ENCODE data around the gene PIP4K2A.
"Not testable (repeated sequence)": the region's sequence is repeated elsewhere in the genome, so short reads cannot be mapped to it uniquely, and the experiment has no call there.

The PIP4K2A gene

DNA sequence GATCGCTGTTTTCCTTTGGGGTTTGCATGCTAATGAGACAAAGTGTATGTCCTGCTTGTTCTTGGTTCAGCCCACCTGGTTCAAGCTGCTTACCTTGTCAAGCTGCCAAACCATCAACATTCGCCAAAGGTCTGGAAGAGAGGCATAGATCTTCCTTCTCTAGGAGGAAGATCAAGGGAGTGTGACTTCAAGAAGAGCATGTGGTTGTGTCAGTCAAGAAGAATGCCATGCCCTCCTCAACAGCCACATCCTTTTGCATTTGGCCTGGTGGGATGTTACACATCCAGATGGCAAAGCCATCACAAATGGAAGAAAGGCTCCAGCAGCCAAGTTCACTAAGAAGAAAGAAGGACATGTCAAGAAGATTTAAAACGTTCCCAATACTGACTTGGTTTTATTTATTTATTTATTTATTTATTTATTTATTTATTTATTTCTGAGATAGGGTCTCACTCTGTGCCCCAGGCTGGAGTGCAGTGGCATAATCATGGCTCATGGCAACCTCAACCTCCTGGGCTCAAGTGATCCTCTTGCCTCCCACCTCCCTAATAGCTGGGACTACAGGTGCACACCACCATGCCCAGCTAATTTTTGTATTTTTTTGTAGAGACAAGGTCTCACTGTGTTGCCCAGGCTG, 5.1 kb upstream of the PIP4K2A start:
- no peaks in the 10 kb centered on the region for H3K36me3 ChIP-seq (ENCODE audit: control insufficient read depth, insufficient read depth, low read length)
- 100% methylated on average over 1 of the region's 3 CpGs for WGBS, 2 experiments (ENCODE audit: insufficient coverage in 2 of 2)
- H3K4me3 ChIP-seq (ENCODE audit: extremely low read depth, insufficient read depth, low read length, poor library complexity, severe bottlenecking): no peak overlapping the region
- no peak overlapping the region for H3K27ac ChIP-seq (ENCODE audit: low read depth, low read length, severe bottlenecking)
- no peaks in the 10 kb centered on the region for H3K4me1 ChIP-seq (ENCODE audit: control insufficient read depth, insufficient read depth, low read length, poor library complexity, severe bottlenecking)
- no peaks in the 10 kb centered on the region for H3K9me3 ChIP-seq (ENCODE audit: control insufficient read depth, low read length)

DNA sequence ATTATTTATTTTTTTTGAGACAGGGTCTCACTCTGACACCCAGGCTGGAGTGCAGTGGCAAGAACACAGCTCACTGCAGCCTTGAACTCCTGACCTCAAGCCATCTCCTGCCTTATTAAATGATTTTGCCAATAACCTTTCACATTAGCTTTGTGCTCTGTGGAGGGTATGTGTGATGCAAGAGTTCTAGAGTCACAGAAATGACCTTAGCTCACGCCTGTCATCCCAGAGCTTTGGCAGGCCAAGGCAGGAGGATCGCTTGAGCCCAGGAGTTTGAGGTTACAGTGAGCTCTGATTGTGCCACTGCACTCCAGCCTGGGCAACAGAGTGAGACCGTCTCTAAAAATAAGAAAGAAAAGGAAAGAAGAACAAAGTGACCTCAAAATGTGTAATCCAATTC, 4.3 kb upstream of the PIP4K2A start:
- not testable (repeated sequence) for H3K36me3 ChIP-seq (ENCODE audit: control insufficient read depth, insufficient read depth, low read length); H3K4me3 ChIP-seq (ENCODE audit: extremely low read depth, insufficient read depth, low read length, poor library complexity, severe bottlenecking); H3K9me3 ChIP-seq (ENCODE audit: control insufficient read depth, low read length); H3K4me1 ChIP-seq (ENCODE audit: control insufficient read depth, insufficient read depth, low read length, poor library complexity, severe bottlenecking); H3K27ac ChIP-seq (ENCODE audit: low read depth, low read length, severe bottlenecking)
- 90 to 100% methylated on average over 1 to 2 of the region's 3 CpGs for WGBS, 2 experiments (ENCODE audit: insufficient coverage in 2 of 2)

DNA sequence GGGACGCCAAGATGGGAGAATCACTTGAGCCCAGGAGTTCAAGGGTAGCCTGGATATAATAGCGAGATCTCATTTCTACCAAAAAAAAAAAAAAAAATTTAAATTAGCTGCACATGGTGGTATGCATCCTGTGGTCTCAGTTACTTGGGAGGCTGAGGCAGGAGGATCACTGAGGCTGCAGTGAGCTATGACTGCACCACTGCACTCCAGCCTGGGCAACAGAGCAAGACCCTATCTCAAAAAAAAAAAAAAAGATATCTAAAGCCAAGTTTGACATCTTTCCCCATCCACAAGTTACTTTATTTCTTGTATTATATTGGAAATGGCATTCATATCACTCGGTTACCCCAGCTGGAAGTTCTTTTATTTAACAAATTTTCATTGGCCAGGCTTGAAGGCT, 3.4 kb upstream of the PIP4K2A start:
- Histone ChIP-seq H3K36me3 (ENCODE audit: control insufficient read depth, insufficient read depth, low read length) (no peaks in the 10 kb centered on the region), H3K4me3 (ENCODE audit: extremely low read depth, insufficient read depth, low read length, poor library complexity, severe bottlenecking) (no peak overlapping the region), H3K27ac (ENCODE audit: low read depth, low read length, severe bottlenecking) (no peak overlapping the region), H3K9me3 (ENCODE audit: control insufficient read depth, low read length) (no peaks in the 10 kb centered on the region), H3K4me1 (ENCODE audit: control insufficient read depth, insufficient read depth, low read length, poor library complexity, severe bottlenecking) (no peaks in the 10 kb centered on the region)
- WGBS, 2 experiments (ENCODE audit: insufficient coverage in 2 of 2): 100% methylated on average over 1 of the region's 3 CpGs

DNA sequence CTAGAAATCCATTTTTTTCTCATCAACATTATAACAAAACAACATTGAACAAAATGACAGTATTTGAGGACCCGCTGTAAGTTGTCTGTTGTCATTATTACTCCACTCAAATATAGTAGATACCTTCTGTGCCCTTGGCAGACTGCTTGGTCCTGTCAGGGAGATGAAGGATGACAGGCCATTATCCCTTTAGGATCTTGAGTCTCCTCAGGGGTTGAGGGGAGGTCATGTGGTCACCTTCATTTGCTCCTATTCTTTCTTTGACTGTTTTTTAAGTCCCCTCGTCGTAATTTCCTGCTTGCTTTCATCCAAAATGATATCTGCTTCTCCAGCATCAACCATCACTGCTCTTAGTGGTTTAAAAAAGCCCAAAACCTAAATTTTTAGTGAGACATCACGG, 2.6 kb upstream of the PIP4K2A start:
- no peak overlapping the region for H3K27ac ChIP-seq (ENCODE audit: low read depth, low read length, severe bottlenecking)
- H3K4me3 ChIP-seq (ENCODE audit: extremely low read depth, insufficient read depth, low read length, poor library complexity, severe bottlenecking): no peak overlapping the region
- no peaks in the 10 kb centered on the region for H3K4me1 ChIP-seq (ENCODE audit: control insufficient read depth, insufficient read depth, low read length, poor library complexity, severe bottlenecking)
- no peaks in the 10 kb centered on the region for H3K36me3 ChIP-seq (ENCODE audit: control insufficient read depth, insufficient read depth, low read length)
- 85 to 93% methylated on average over 4 of the region's 4 CpGs for WGBS, 2 experiments (ENCODE audit: insufficient coverage in 2 of 2)
- H3K9me3 ChIP-seq (ENCODE audit: control insufficient read depth, low read length): no peaks in the 10 kb centered on the region

DNA sequence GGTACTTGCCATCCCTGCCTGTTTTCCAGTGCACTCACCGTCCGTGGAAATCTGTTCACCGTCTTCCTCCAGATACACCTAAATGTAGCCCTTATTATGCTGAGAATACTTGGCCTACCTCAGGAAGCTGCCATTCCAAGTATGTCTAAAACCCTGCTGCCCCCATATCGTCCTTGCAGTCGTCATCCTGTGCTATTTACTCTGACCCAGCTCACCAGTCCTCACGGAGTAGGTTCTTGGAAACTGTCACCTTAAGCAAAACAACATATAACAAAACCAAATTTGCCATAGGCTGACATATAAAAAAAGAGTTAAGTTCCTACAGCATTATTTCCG, 880 bp upstream of the PIP4K2A start:
- 81 to 90% methylated on average over 6 of the region's 7 CpGs for WGBS, 2 experiments (ENCODE audit: insufficient coverage in 2 of 2)
- no peaks in the 10 kb centered on the region for H3K4me1 ChIP-seq (ENCODE audit: control insufficient read depth, insufficient read depth, low read length, poor library complexity, severe bottlenecking)
- H3K27ac ChIP-seq (ENCODE audit: low read depth, low read length, severe bottlenecking): no peak overlapping the region
- no peaks in the 10 kb centered on the region for H3K36me3 ChIP-seq (ENCODE audit: control insufficient read depth, insufficient read depth, low read length)
- no peaks in the 10 kb centered on the region for H3K9me3 ChIP-seq (ENCODE audit: control insufficient read depth, low read length)
- no peak overlapping the region for H3K4me3 ChIP-seq (ENCODE audit: extremely low read depth, insufficient read depth, low read length, poor library complexity, severe bottlenecking)

DNA sequence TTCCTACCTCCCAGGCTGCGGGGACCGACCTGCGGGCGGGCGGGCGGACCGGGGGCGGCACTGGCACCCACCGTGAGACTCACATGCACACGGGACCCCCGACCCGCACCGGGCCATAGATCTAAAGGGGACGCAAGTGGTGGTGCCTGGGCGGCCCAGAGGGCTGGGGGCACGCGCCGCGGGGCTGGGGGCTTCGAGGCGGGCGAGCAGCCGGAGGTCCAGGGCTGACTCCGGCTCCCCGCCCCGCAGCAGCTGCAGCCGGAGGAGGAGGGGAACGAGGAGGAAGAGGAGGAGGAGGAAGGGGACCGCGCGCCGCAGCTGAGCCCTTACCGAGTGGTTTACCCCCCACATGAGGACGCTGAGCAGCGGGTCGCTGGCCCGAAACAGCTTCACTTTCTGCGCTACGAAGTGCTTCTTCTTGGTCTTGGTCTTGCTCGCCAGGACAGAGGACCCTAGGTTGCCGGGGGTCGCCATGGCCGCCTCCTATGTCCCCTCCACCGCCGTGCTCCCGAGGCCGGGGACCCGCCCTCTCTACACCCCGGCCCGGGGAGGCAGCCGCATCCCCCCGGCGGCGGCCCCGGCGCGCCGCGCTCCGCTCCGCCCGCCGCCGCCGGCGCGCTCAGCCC, 412 bp downstream of the PIP4K2A start:
- H3K9me3 ChIP-seq (ENCODE audit: control insufficient read depth, low read length): no peaks in the 10 kb centered on the region
- no peaks in the 10 kb centered on the region for H3K4me1 ChIP-seq (ENCODE audit: control insufficient read depth, insufficient read depth, low read length, poor library complexity, severe bottlenecking)
- no peaks in the 10 kb centered on the region for H3K36me3 ChIP-seq (ENCODE audit: control insufficient read depth, insufficient read depth, low read length)
- WGBS, 2 experiments (ENCODE audit: insufficient coverage in 2 of 2): 0 to 1% methylated on average over 40 to 45 of the region's 67 CpGs
- H3K4me3 ChIP-seq (ENCODE audit: extremely low read depth, insufficient read depth, low read length, poor library complexity, severe bottlenecking): peak overlapping the region; percentile 92
- H3K27ac ChIP-seq (ENCODE audit: low read depth, low read length, severe bottlenecking): peak overlapping the region; percentile 36

DNA sequence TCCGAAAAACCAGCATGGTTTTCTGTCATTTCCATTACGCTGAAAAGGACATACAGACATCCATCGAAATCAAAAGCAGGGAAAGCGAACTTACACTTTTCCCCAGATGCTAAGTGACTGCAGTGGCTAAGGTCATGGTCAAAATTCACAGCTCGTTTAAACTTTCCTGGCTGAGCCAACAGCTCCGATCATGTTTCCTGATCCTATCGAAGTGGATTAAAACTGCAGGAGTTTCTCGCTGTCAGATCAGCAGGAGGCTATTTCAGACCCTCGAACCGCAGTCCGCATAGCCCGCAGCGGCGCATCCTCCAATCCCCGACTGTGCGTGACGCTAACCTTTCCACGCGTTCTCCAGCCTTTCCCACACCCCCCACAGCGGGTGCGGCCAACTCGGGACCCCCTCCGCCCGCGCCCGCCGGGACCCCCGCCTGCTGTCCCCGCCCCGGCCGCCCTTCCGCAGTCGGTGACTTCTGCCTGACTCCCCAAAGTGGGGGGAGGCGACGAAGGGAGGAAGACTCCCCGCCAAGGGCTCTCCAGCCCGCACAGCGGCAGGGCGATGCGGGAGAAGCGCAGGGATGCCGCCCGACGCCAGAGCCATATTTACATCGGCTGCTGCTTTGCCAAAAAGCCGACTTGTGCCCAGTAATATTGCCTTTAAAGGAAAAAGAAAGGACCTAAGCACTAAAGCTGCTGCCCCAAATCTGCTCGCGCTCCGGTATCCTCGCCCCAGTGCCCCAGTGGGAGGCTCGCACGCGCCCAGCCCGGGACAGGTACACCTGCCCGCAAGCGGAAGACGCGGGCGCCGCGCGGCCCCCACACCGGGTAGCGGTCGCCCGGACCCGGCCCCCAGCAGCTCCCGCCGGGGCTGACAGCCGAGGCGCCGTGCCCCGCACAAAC, 1.2 kb downstream of the PIP4K2A start:
- WGBS, 2 experiments (ENCODE audit: insufficient coverage in 2 of 2): 0 to 1% methylated on average over 42 to 55 of the region's 73 CpGs
- Histone ChIP-seq H3K36me3 (ENCODE audit: control insufficient read depth, insufficient read depth, low read length) (no peaks in the 10 kb centered on the region), H3K4me3 (ENCODE audit: extremely low read depth, insufficient read depth, low read length, poor library complexity, severe bottlenecking) (peak overlapping the region; percentile 92), H3K27ac (ENCODE audit: low read depth, low read length, severe bottlenecking) (no peak overlapping the region), H3K9me3 (ENCODE audit: control insufficient read depth, low read length) (no peaks in the 10 kb centered on the region), H3K4me1 (ENCODE audit: control insufficient read depth, insufficient read depth, low read length, poor library complexity, severe bottlenecking) (no peaks in the 10 kb centered on the region)

DNA sequence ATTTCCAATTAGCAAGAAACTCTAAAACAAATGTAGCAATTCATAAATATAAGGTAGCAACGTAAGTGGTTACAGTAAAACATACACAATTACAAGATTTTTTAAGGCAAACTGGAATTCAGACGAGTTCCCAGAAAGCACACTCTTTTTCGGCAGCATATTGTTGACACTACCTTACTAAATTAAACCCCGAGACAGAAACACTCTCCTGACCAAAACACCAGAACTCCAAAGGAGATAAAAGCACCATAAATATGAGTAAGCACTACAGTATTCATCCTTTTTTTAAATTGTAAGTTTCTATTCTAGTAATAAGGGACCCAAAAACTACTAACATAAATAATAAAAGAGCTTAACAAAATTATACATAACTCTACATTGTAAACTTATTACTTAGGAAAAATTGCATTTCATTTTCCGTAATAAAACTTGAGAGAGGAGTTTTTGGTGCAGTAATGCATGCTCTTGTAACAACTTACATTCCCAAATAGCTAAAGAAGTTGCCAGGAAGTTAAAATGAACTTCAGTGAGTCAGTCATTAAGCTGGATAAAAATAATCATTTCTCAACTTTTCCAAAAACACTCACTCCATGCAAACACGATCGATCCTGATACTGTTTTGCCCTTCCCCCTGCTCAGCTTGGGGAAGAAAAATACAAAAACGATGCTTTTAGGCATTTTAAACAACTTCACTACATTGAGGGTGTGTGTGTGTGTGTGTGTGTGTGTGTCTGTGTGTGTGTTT, 2.0 kb downstream of the PIP4K2A start:
- 17% methylated on average over 2 of the region's 8 CpGs; no CpG with 5 or more reads in 1 of the 2 experiments for WGBS, 2 experiments (ENCODE audit: insufficient coverage in 2 of 2)
- Histone ChIP-seq H3K36me3 (ENCODE audit: control insufficient read depth, insufficient read depth, low read length) (no peaks in the 10 kb centered on the region), H3K27ac (ENCODE audit: low read depth, low read length, severe bottlenecking) (no peak overlapping the region), H3K4me3 (ENCODE audit: extremely low read depth, insufficient read depth, low read length, poor library complexity, severe bottlenecking) (peak overlapping the region; percentile 92), H3K4me1 (ENCODE audit: control insufficient read depth, insufficient read depth, low read length, poor library complexity, severe bottlenecking) (no peaks in the 10 kb centered on the region), H3K9me3 (ENCODE audit: control insufficient read depth, low read length) (no peaks in the 10 kb centered on the region)

DNA sequence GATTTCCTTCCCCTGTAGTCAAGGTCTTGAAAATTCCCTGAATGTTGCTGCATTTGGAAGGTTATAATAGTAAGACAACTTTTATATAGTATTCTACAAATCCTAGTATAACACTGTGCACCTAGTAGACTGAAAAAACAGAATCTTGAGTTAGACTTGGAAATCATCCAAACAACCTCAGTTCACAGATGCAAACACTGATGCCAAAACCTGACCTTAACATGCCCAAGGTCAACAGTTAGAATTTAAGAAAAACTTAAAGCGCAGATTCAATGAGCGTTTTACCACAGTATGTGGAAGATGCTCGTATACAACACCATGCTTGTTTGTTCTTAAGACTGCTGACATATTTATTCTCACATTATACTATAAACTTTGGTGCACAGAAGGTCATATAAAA, 3.0 kb downstream of the PIP4K2A start:
- 97 to 100% methylated on average over 2 to 3 of the region's 3 CpGs for WGBS, 2 experiments (ENCODE audit: insufficient coverage in 2 of 2)
- Histone ChIP-seq H3K36me3 (ENCODE audit: control insufficient read depth, insufficient read depth, low read length) (no peaks in the 10 kb centered on the region), H3K27ac (ENCODE audit: low read depth, low read length, severe bottlenecking) (no peak overlapping the region), H3K4me3 (ENCODE audit: extremely low read depth, insufficient read depth, low read length, poor library complexity, severe bottlenecking) (no peak overlapping the region), H3K4me1 (ENCODE audit: control insufficient read depth, insufficient read depth, low read length, poor library complexity, severe bottlenecking) (no peaks in the 10 kb centered on the region), H3K9me3 (ENCODE audit: control insufficient read depth, low read length) (no peaks in the 10 kb centered on the region)

DNA sequence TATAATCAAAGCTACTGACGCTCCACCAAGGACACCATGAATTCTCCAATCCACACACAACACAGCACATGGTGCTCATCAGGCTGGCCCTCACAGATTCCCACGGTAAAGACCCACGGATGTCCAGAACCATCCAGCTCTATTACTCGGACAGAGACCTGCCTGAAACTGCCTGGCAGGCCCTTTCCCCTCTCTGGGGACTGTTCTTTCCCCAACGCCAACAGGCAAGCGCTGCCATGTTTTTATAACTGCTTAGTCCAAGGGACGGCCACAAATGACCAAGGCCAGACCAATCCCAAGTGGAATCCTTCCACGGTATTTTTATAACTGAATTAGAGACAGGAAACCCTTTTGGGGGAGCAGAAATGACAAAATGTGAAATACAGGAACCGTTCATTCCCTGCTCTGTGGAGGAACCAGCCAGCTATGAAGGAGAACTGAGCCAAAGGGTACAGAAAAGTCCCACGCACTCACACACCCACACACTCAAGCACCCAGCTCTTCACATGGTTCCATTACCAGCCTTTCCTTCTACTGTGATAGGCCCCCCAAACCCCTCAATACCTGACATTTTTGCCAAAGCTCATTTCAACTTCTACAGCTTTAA, 4.1 kb downstream of the PIP4K2A start:
- Histone ChIP-seq H3K27ac (ENCODE audit: low read depth, low read length, severe bottlenecking) (no peak overlapping the region), H3K4me3 (ENCODE audit: extremely low read depth, insufficient read depth, low read length, poor library complexity, severe bottlenecking) (no peak overlapping the region), H3K4me1 (ENCODE audit: control insufficient read depth, insufficient read depth, low read length, poor library complexity, severe bottlenecking) (no peaks in the 10 kb centered on the region), H3K9me3 (ENCODE audit: control insufficient read depth, low read length) (no peaks in the 10 kb centered on the region), H3K36me3 (ENCODE audit: control insufficient read depth, insufficient read depth, low read length) (no peaks in the 10 kb centered on the region)
- 96 to 97% methylated on average over 7 to 10 of the region's 10 CpGs for WGBS, 2 experiments (ENCODE audit: insufficient coverage in 2 of 2)

All from mesodermal cell (in vitro differentiated cells).